ENCODE data around the gene PRSS16. TPM values are rescaled to one million over a fixed set of nuclear protein-coding genes. Genes with fewer than 3 reads are reported as not detected.

The PRSS16 gene
- total RNA-seq, 1 donor from 2014 or later, result 0.64 TPM

- TF ChIP-seq, protein P1, sequence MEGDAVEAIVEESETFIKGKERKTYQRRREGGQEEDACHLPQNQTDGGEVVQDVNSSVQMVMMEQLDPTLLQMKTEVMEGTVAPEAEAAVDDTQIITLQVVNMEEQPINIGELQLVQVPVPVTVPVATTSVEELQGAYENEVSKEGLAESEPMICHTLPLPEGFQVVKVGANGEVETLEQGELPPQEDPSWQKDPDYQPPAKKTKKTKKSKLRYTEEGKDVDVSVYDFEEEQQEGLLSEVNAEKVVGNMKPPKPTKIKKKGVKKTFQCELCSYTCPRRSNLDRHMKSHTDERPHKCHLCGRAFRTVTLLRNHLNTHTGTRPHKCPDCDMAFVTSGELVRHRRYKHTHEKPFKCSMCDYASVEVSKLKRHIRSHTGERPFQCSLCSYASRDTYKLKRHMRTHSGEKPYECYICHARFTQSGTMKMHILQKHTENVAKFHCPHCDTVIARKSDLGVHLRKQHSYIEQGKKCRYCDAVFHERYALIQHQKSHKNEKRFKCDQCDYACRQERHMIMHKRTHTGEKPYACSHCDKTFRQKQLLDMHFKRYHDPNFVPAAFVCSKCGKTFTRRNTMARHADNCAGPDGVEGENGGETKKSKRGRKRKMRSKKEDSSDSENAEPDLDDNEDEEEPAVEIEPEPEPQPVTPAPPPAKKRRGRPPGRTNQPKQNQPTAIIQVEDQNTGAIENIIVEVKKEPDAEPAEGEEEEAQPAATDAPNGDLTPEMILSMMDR (IDR thresholded peaks at IDR 0.05; ENCODE audit: partially characterized antibody, unreplicated experiment), result no peak
- no peak for DNase-seq
- H3K27ac Mint-ChIP-seq (ENCODE audit: unreplicated experiment), result no peak overlapping the region
- H3K4me1 Mint-ChIP-seq (ENCODE audit: low read depth, unreplicated experiment), result peaks cover 2% of the 10 kb centered on the region
- peaks cover 22% of the 10 kb centered on the region for H3K27me3 Mint-ChIP-seq (ENCODE audit: unreplicated experiment)
- peaks cover 7% of the 10 kb centered on the region for H3K9me3 Mint-ChIP-seq (ENCODE audit: unreplicated experiment)
- peak overlapping the region; percentile 57 for H3K4me3 Mint-ChIP-seq (ENCODE audit: unreplicated experiment)
- no peaks in the 10 kb centered on the region for H3K36me3 Mint-ChIP-seq (ENCODE audit: unreplicated experiment)
These were observed 12.9 kb upstream of the PRSS16 start for GRCh38 chr6:27234576-27234975.

DNA sequence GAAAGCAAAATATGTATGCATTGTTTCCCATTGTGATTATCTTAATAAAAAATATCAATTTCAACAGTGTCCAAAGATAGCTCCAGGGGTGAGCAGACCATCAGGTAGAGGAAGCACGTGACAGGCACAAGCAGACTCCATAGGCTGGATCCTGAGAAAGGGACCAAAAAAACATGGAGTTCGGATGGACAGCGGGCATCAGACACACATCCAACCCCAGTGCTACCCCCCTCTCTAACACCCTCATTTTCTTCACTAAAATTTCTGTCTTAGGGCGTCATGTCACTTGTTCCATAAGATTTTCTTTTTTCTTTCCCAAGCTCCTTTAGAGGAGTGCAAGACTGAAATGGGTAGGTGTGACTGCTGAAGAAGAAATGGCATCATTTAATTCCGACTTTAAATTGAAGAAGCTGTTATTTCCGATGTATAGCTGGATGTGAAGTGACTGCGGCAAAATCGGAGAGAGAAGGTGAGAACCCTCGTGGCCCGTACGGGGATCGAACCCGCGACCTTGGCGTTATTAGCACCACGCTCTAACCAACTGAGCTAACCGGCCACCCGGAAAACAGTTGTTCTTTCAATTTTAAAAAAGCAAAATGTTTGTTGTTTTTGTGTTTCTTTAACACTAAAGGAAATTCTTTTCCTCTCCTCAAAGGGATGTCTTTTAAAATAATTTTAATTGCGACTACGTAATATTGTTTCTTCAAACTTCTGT, 10.3 kb upstream of the PRSS16 start:
- DNase-seq, result peak; percentile 34
- H3K4me3 Mint-ChIP-seq (ENCODE audit: unreplicated experiment), result peak overlapping the region; percentile 94
- peaks cover 2% of the 10 kb centered on the region for H3K4me1 Mint-ChIP-seq (ENCODE audit: low read depth, unreplicated experiment)
- H3K9me3 Mint-ChIP-seq (ENCODE audit: unreplicated experiment), result peaks cover 2% of the 10 kb centered on the region
- TF ChIP-seq, protein P1 (IDR thresholded peaks at IDR 0.05; ENCODE audit: partially characterized antibody, unreplicated experiment), result no peak
- peaks cover 10% of the 10 kb centered on the region for H3K27me3 Mint-ChIP-seq (ENCODE audit: unreplicated experiment)
- H3K27ac Mint-ChIP-seq (ENCODE audit: unreplicated experiment), result no peak overlapping the region
- no peaks in the 10 kb centered on the region for H3K36me3 Mint-ChIP-seq (ENCODE audit: unreplicated experiment)

DNA sequence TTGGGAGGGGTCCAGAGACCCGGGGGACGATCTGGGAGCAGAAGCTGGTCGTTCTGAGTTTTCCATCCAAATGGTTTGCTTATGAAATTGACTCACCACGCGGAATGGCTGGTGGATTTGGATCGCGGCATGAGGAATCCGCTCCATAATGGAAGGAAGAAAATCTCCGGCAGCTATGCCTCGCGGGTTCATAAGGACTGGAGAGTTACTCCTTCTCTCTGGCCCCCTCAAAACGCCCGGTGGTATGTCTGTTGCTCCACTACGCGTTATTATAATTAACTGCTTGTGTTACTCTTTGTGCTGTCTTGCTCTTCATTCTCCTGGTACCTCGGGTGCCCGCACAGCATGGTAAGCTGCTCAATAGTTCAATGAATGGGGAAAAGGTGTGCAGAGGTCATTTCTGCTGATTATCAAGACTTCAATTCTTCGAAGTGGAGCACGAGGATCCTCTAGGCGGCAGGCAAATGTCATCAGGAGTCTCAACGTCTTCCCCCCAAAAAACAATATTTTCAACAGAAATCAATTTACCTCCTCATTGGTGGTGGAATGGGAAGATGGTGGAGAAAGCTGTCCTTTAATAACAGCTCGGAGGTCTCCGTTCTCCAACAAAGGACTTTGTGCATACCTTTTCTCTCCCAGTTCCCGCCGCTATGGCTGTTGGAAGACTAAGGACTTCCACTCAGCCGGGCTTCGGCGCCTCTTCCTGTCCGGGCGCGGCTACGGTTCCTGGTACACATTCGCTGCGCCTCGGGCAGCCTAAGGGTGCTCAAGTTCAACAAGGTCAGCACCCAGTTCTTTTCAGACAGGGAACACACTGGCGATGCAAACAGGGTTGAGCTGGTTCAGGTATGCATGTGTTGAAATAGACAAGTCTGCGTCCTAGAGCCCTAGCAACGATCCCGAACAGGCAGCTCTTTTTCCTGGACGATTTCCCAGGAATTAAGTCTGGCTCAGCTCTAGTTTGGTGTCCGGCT, 9.2 kb upstream of the PRSS16 start:
- peaks cover 10% of the 10 kb centered on the region for H3K27me3 Mint-ChIP-seq (ENCODE audit: unreplicated experiment)
- DNase-seq, result peak; percentile 38
- no peak overlapping the region for H3K27ac Mint-ChIP-seq (ENCODE audit: unreplicated experiment)
- peaks cover 2% of the 10 kb centered on the region for H3K9me3 Mint-ChIP-seq (ENCODE audit: unreplicated experiment)
- H3K36me3 Mint-ChIP-seq (ENCODE audit: unreplicated experiment), result no peaks in the 10 kb centered on the region
- H3K4me3 Mint-ChIP-seq (ENCODE audit: unreplicated experiment), result peak overlapping the region; percentile 94
- peaks cover 2% of the 10 kb centered on the region for H3K4me1 Mint-ChIP-seq (ENCODE audit: low read depth, unreplicated experiment)
- TF ChIP-seq, protein P1 (IDR thresholded peaks at IDR 0.05; ENCODE audit: partially characterized antibody, unreplicated experiment), result no peak

DNA sequence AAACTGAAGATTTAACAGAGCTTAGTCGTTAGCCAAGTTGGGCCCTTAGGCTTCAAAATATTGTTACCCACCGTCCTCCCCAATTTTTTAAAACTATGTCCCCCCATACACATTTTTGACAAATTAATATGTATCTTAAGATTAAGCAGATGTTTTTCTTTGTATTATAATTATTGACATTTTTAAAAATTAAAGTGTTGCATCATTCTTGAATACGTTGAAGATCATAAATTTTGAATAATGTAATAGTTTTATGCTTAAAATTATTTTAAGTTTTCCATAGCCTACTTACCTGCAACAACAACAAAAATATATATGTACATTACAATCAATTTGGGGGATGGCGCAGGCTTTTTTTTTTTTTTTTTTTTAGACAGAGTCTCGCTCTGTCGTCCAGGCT, 8.2 kb upstream of the PRSS16 start:
- Mint-ChIP-seq H3K36me3 (ENCODE audit: unreplicated experiment) (no peaks in the 10 kb centered on the region), H3K27me3 (ENCODE audit: unreplicated experiment) (peaks cover 10% of the 10 kb centered on the region), H3K4me3 (ENCODE audit: unreplicated experiment) (no peak overlapping the region), H3K27ac (ENCODE audit: unreplicated experiment) (no peak overlapping the region), H3K9me3 (ENCODE audit: unreplicated experiment) (peaks cover 2% of the 10 kb centered on the region), H3K4me1 (ENCODE audit: low read depth, unreplicated experiment) (peaks cover 2% of the 10 kb centered on the region)
- TF ChIP-seq, protein P1 (IDR thresholded peaks at IDR 0.05; ENCODE audit: partially characterized antibody, unreplicated experiment), result no peak
- no peak for DNase-seq
